ENCODE results near the gene SPDYE16.
A peak's percentile ranks its signal among the peaks of the same experiment; 100 is the strongest.
"Not testable (repeated sequence)": the region's sequence is repeated elsewhere in the genome, so short reads cannot be mapped to it uniquely, and the experiment has no call there.

Gene SPDYE16

DNA sequence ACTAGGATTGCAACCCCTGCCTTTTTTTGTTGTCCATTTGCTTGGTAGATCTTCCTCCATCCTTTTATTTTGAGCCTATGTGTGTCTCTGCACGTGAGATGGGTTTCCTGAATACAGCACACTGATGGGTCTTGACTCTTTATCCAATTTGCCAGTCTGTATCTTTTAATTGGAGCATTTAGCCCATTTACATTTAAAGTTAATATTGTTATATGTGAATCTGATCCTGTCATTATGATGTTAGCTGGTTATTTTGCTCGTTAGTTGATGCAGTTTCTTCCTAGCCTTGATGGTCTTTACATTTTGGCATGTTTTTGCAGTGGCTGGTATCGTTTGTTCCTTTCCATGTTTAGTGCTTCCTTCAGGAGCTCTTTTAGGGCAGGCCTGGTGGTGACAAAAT, 21.9 kb upstream of the SPDYE16 start:
- POLR2A ChIA-PET; CTCF ChIA-PET; DNase-seq (ENCODE audit: low read depth, low spot score); H3K4me3 ChIP-seq (ENCODE audit: low read depth, low read length): not testable (repeated sequence)

- H3K4me3 ChIP-seq (ENCODE audit: low read depth, low read length); CTCF ChIA-PET; POLR2A ChIA-PET; DNase-seq (ENCODE audit: low read depth, low spot score): not testable (repeated sequence)
These were observed 18.2 kb upstream of the SPDYE16 start for GRCh38 chr7:76561342-76561741.

- CTCF ChIA-PET; DNase-seq (ENCODE audit: low read depth, low spot score); H3K4me3 ChIP-seq (ENCODE audit: low read depth, low read length); POLR2A ChIA-PET: not testable (repeated sequence)
These were observed 17.1 kb upstream of the SPDYE16 start for GRCh38 chr7:76560157-76560556.

DNA sequence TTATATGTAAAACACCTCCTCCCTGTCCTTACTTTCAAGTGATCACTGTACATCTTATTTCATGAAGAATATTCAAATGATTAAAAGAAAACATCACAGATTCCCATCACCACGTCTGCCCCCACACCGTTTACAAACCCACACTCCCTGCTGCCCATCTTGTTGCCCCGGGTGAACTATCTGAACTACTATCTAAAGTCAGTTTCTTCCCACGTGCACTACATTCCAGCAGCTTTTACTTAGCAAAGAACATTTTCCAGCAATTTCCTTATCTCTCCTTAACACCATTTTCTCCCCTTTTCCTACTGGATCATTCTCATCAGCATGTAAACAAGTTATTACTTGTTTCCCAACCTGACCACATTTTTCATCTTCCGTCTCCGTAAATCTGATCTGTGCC, 16.6 kb upstream of the SPDYE16 start:
- POLR2A ChIA-PET; CTCF ChIA-PET; DNase-seq (ENCODE audit: low read depth, low spot score); H3K4me3 ChIP-seq (ENCODE audit: low read depth, low read length): not testable (repeated sequence)

- H3K4me3 ChIP-seq (ENCODE audit: low read depth, low read length); CTCF ChIA-PET; DNase-seq (ENCODE audit: low read depth, low spot score); POLR2A ChIA-PET: not testable (repeated sequence)
These were observed 8.9 kb upstream of the SPDYE16 start for GRCh38 chr7:76551992-76552391.

- peak overlapping the region; percentile 62 for H3K4me3 ChIP-seq (ENCODE audit: low read depth, low read length)
- POLR2A ChIA-PET; DNase-seq (ENCODE audit: low read depth, low spot score); CTCF ChIA-PET: not testable (repeated sequence)
These were observed 6.8 kb upstream of the SPDYE16 start for GRCh38 chr7:76549855-76550248.

GRCh38 chr7:76549025-76549854, 6.1 kb upstream of the SPDYE16 start:
- POLR2A ChIA-PET: interaction anchor here (0.6 kb wide), 1 partner anchor 1192 kb away, joined by 3 read pairs; no protein-coding TSS in a partner anchor
- DNase-seq (ENCODE audit: low read depth, low spot score); CTCF ChIA-PET: not testable (repeated sequence)
- peak overlapping the region; percentile 62 for H3K4me3 ChIP-seq (ENCODE audit: low read depth, low read length)

GRCh38 chr7:76531643-76532042, 11.5 kb downstream of the SPDYE16 start:
- H3K4me3 ChIP-seq (ENCODE audit: low read depth, low read length); POLR2A ChIA-PET; DNase-seq (ENCODE audit: low read depth, low spot score); CTCF ChIA-PET: not testable (repeated sequence)

DNA sequence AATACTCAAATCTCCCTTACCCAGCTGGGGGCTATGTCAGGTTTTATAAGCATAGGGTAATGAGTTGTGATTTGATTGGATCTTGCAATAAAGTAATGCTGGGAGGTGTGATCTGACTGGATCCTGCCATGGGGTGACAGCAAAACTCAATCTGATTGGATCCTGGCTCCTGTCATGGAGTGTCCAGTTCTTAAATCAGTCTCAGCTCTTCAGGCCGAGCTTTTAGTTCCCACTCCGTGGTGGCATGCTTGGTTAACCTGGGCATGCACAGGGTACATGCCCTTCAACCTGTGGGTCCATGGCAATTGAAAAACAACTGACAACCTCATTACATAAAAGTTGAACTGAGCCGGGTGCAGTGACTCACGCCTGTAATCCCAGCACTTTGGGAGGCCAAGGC, 16.9 kb downstream of the SPDYE16 start:
- DNase-seq (ENCODE audit: low read depth, low spot score); POLR2A ChIA-PET; CTCF ChIA-PET; H3K4me3 ChIP-seq (ENCODE audit: low read depth, low read length): not testable (repeated sequence)

DNA sequence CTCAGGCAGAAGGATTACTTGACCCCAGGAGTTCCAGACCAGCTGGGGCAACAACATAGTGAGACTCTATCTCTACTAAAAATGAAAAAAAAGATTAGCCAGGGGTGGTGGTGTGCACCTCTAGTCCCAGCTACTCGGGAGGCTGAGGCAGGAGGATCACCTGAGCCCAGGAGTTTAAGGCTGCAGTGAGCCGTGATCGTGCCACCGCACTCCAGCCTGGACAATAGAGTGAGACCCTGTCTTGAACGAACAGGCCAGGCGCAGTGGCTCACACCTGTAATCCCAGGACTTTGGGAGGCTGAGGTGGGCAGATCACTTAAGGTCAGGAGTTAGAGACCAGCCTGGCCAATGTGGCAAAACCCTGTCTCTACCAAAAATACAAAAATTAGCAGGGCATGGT, 26.2 kb downstream of the SPDYE16 start:
- POLR2A ChIA-PET; CTCF ChIA-PET; DNase-seq (ENCODE audit: low read depth, low spot score); H3K4me3 ChIP-seq (ENCODE audit: low read depth, low read length): not testable (repeated sequence)

DNA sequence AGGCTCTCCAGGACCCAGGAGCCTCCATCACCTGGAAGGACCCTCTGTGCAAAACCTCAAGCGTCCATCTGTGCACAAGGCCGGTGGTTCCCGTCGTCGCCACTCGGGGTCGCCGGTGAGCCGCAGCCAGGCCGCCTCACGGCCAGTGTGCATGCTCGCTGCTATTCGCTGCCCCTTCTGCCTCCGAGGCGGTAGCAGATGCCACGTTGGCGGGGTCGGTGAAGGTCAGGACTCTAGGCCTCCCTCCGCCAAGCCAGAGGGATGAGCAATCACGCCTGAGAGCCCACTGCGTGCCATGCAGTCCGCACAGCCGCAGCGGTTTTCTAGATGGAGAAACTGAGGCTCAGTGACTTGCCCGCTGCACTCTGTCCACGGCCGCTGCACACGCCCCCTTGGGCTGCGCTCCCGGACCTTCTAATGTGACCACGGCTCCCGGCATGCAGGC, 27.1 kb downstream of the SPDYE16 start:
- POLR2A ChIA-PET: no interaction called here

More for the DNA sequence above, 27.1 kb downstream of the SPDYE16 start:
- TF ChIP-seq CTCF (IDR thresholded peaks at IDR 0.05; ENCODE audit: insufficient read depth, low read length, missing control alignments): no peak
- no peak for DNase-seq (ENCODE audit: low read depth, low spot score)
- no peak overlapping the region for H3K4me3 ChIP-seq (ENCODE audit: low read depth, low read length)
- CTCF ChIA-PET: no interaction called here
